Measurements from ENCODE around the gene DENND6B. TPM values are rescaled to one million over a fixed set of nuclear protein-coding genes. Genes with fewer than 3 reads are reported as not detected.

Gene DENND6B
- total and polyA plus RNA-seq, 2 of the 13 experiments (the other 11 are each of a cell fraction or from before 2014, with no cell fraction given) = 0.95 to 3.8 TPM

GRCh38 chr22:50310949-50311444 lies 15.8 kb downstream of the DENND6B start (continued):
- TF ChIP-seq TFAP4 (IDR thresholded peaks at IDR 0.05; ENCODE audit: borderline replicate concordance, low read depth) = no peak
- peak; percentile 50; the same call in 1 of the 2 replicates for TF ChIP-seq NR2F6 (IDR thresholded peaks at IDR 0.05)
- TF ChIP-seq NR2F6 (CRISPR knock-in tag; IDR thresholded peaks at IDR 0.05) = no peak; the same call in 1 of the 2 replicates
- no peak for TF ChIP-seq PAF1 (CRISPR knock-in tag; IDR thresholded peaks at IDR 0.05)

- BruUV-seq (replicated peaks) = no TSS peak
- POLR2A ChIA-PET = interaction anchor here (0.6 to 3.8 kb wide), 4 partner anchors 10 to 16 kb away, joined by 3 to 27 read pairs (median 6); no protein-coding TSS in a partner anchor
- CTCF ChIA-PET (ENCODE audit: low intra/inter-chr PET ratio, low total read pairs) = interaction anchor here (0.8 to 1.9 kb wide), 2 partner anchors 20 to 34 kb away, joined by 3 to 12 read pairs; no protein-coding TSS in a partner anchor
- TF ChIP-seq RORA (CRISPR knock-in tag; IDR thresholded peaks at IDR 0.05) = no peak
- TF ChIP-seq PATZ1 (CRISPR knock-in tag; IDR thresholded peaks at IDR 0.05) = peak; percentile 55
- no peak for TF ChIP-seq NR2F6 (IDR thresholded peaks at IDR 0.05)
- peak; percentile 25; the same call in 1 of the 2 replicates for TF ChIP-seq NR2F6 (CRISPR knock-in tag; IDR thresholded peaks at IDR 0.05)
- TF ChIP-seq MTA1 (CRISPR knock-in tag; IDR thresholded peaks at IDR 0.05; ENCODE audit: borderline replicate concordance) = peak; percentile 16; the same call in 1 of the 2 replicates
- TF ChIP-seq HOMEZ (CRISPR knock-in tag; IDR thresholded peaks at IDR 0.05; ENCODE audit: low read depth) = 0 out of 2 replicates have a peak, but pooled peaks have one; percentile 18
- TF ChIP-seq DMAP1 (CRISPR knock-in tag; IDR thresholded peaks at IDR 0.05) = no peak
- 0 out of 2 replicates have a peak, but pooled peaks have one; percentile 6 for TF ChIP-seq PRDM10 (CRISPR knock-in tag; IDR thresholded peaks at IDR 0.05; ENCODE audit: low read depth)
- TF ChIP-seq SAP130 (CRISPR knock-in tag; IDR thresholded peaks at IDR 0.05; ENCODE audit: low read depth) = peak; percentile 51
- TF ChIP-seq NFYC (CRISPR knock-in tag; IDR thresholded peaks at IDR 0.05) = 0 out of 2 replicates have a peak, but pooled peaks have one; percentile 7
- no peak for TF ChIP-seq SP2 (CRISPR knock-in tag; IDR thresholded peaks at IDR 0.05)
- no peak for TF ChIP-seq NFE2 (CRISPR knock-in tag; IDR thresholded peaks at IDR 0.05)
Measured at GRCh38 chr22:50310031-50310722, 16.6 kb downstream of the DENND6B start.

More at GRCh38 chr22:50310031-50310722, 16.6 kb downstream of the DENND6B start:
- FAIRE-seq (peak; percentile 66), ATAC-seq (peak; percentile 45), DNase-seq (ENCODE audit: low spot score) (peak; percentile 69)
- H3K27me3 ChIP-seq (ENCODE audit: control insufficient read depth in 1 of 2, insufficient read depth in 2 of 2, low read length in 2 of 2) = no peaks in the 10 kb centered on the region
- H3K4me1 ChIP-seq (ENCODE audit: insufficient read depth, low read length) = peaks cover 74% of the 10 kb centered on the region
- 0 out of 5 replicates have a peak, but pooled peaks cover 0 to under 1% of the 10 kb centered on the region in 2 experiments for H3K36me3 ChIP-seq (replicated peaks in 1 of 2; ENCODE audit: control insufficient read depth in 1 of 2, insufficient read depth in 2 of 2, low read length in 2 of 2)
- peak overlapping the region; percentile 32 for H3K9ac ChIP-seq (ENCODE audit: insufficient read depth, low read depth, low read length)
- in situ Hi-C loops (cut with HindIII; ENCODE audit: extremely low pct_ligation_motif_present, low pct_unique_long_range_greater_than_20kb) (no loop called here), intact Hi-C loops (cut with micrococcal nuclease; ENCODE audit: unreplicated experiment) (no loop called here)
- no peak overlapping the region for H2AFZ ChIP-seq (ENCODE audit: low read length)
- H4K20me1 ChIP-seq (ENCODE audit: insufficient read depth, low read length) = no peaks in the 10 kb centered on the region
- no peaks in the 10 kb centered on the region for H3K9me3 ChIP-seq (ENCODE audit: low read length)
- H3K4me3 ChIP-seq (replicated peaks in 1 of 3; ENCODE audit: insufficient read depth in 1 of 3, low read depth in 2 of 3, low read length in 3 of 3) = peak overlapping the region in 1 of 3 experiments; percentile 69; a peak in 2 of 6 replicates
- peak overlapping the region; percentile 41 for H3K27ac ChIP-seq (ENCODE audit: extremely low read length, insufficient read depth, low read length)
- peak overlapping the region; percentile 81 for H3K4me2 ChIP-seq (ENCODE audit: low read depth, low read length)
- 4% methylated on average over 16 of the region's 21 CpGs for WGBS (ENCODE audit: low lambda C conversion rate)
- H3K79me2 ChIP-seq (ENCODE audit: insufficient read depth, low read length) = peaks cover 17% of the 10 kb centered on the region

Data from HepG2 (cell line).